Stimulated activated CD4-positive, alpha-beta T cell treated with anti-CD3 and anti-CD28 coated beads, Interleukin-2, amount 100 ng/mL, for 48 hours (primary cell): Measurements from ENCODE around the gene MRPL10.
A peak's percentile ranks its signal among the peaks of the same experiment; 100 is the strongest.
"Not testable (repeated sequence)": the region's sequence is repeated elsewhere in the genome, so short reads cannot be mapped to it uniquely, and the experiment has no call there.

Experiments used
- DNase-seq, 2 donors: peaks; one replicate each; pipeline ENCODE4 v3.0.0-alpha.2; 2020

Gene MRPL10

DNA sequence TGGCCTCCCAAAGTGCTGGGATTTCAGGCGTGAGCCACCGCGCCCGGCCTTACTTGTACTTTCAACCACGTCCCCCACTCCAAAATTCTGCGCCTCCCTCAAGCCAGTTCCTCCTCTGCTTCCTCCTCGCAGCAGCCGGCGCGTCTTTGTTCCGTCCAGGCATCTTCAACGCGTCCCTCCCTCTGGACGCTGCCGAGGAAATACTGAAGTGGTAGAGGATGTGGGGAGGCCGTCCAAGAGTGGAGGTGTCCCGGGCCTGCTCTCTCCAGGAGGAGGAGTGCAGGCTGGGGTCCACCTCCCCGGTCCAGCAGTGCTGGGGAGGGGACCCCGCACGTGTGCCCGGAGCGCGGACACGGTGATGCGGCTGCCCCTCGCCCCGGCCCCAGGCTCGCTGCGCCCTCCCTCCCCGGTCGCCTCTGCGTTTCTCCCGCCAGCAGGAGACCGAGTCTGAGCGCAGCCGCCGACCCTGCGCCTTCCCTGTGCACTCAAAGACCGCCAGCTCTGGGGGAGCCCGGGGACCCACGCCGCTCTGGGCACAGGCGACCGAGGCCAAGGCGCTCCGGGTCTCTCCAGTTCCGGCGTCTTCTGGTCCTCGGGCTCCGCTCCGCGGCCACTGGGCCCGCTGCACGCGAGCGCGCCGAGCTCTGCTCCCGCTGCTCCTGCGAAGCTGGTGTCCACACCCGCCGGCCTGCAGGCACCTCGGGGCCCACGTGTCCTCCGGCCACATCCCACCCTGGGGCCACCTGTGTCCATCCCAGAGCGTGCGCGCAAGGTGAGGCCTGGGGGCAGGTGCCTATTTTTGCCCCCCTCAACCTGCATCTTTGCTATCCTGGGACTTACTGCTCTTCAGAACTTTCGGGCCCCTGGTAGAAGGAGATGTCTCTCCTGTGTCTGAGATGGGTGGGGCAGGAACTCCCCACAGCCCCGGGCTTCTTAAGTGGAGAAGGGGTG, 41.5 kb downstream of the MRPL10 start:
- DNase-seq, result peak; percentile 54 to 60

DNA sequence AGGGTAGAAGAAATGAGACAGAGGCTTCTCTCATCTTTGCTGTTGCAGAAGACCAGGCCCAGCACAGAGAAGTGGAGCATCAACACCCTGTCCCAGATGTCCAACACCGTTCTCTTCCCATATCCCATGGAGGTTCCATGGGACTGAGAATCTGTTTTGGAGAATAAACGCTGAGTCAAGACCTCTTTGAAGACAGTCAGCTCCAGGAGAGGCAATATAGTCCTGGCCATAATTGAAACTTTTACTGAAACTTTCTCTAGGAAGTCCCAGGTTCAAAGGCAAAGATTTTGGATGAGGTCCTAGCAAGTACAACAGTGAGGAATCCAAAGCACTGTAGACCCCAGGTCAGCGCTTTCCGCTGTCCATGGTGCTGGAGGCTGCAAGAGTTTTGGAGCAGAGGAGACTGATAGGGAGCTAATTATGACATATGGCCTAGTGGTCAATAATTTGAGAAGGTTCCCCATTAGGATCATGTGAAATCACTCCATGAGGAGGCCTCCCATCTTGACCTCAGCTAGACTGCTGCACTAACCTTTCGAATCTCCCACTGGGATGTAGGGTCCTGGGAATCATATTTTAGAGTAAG, 45.7 kb downstream of the MRPL10 start:
- DNase-seq, result no peak

DNA sequence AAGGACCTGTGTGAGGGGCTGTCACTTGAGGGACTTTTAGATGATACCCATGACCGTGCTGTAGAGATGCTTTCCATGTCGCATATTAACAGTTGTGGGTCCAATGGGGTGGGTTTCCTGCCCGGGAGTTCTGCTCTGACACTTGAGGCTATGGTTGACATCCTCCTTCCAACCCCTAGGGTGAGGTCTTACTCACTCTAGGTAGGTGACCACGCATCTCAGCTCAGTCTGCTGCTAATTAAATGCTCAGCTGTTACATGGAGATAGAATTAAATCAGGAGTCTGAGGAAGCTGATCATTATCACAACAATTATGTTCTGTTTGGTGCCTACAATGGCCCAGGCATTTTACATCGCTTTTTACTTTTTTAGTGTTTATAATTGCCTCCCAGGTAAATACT, 49.9 kb downstream of the MRPL10 start:
- DNase-seq, result no peak

DNA sequence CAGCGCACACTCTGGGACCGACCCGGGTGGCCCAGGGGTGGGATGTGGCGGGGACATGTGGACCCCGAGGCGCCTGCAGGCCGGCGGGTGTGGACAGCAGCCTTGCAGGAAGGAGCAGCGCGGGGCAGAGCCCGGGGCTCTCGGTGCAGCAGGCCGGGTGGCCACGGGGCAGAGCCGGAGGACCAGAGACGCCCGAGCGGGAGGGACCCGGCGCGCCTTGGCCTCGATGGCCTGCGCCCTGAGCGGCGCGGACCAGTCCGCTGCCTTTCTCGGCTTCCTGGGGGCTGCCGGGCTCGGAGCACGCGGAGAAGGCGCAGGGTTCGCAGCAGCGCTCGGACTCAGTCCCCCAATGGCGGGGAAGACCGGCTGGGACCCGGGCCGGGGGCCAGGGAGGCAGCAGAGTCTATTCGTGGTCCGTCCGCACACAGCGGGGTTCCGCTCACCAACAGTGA, 53.1 kb downstream of the MRPL10 start:
- DNase-seq, result no peak

DNA sequence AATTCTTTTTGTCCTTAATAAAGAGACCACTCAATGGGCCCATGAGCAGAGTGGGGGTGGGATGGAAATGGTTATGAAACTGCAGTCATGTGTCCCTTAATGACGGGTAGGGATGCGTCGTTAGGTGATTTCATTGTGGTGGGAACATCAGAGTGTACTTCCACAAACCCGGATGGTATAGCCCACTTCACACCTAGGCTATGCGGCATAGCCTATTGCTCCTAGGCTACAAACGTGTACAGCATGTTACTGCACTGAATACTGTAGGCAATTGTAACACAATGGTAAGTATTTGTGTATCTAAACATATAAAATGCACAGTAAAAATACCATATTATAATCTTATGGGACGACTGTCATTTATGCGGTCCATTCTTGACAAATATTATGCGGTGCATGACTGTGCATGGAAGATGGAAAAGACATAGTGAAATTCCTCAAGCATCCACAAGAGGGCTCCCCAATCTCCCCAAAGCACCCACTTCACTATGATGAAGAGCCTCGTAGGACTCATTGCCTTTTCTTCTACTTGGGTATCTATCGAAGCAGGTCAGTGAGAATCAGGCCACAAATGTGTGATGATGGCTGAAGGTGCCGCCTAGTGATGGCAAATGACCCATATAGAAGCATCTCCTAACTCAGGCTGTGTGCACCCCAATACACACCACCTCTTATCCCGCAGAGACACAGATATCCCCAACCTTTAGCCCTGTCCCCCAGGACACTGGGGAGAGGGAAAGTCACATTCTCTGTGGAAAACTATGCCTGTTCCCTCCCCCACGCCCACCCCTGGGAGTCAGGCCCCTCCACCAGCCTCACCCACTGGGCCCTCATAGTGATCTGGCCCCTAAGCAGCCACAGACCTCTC, 54.8 kb downstream of the MRPL10 start:
- DNase-seq, result peak; percentile 25 to 29

DNA sequence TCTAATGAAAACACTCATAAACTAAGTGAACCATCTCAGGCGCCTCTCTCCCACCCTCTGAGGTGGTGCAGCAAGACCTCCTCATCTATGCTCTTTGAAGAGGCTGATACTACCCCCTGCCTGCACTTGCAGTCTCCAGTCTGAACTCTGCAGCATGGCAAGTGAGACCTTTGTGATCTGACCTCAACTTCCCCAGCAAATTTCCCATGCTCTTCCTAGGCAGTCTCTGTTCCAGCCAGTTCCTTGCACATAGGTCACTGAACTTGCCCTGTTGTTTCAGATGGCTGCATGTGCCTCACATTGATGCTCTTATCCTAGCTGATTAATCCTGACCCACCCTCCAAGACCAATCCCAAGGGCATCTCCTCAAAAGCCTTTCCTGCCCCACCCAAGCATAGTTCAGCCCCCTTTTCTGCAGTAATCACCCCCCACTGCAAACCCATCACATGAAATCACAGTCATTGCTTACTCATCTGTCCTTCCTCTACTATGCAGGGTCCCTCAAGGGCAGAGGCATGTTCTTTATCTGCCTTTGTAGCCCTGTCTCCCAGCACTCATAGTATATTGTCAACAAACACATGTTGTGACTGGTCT, 56.3 kb downstream of the MRPL10 start:
- DNase-seq, result no peak

DNA sequence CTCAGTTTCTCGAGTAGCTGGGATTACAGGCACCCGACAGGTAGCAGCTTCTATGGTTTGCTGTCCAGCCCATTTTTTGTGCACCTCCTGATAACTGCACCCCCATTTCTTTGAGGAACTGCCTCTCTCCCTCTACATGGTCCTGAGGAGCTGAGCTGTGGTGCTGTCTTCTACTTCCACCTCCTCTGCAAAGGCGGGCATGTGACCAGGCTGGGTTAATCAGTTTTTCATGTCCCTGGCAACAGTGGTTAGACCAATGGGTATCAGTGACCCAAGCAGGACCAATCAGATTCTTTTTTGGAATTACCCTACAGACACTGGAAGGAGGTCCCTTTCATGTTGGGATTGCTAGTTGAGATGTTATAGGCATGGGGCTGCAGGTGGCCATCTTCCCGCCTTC, 57.0 kb downstream of the MRPL10 start:
- DNase-seq, result no peak

DNA sequence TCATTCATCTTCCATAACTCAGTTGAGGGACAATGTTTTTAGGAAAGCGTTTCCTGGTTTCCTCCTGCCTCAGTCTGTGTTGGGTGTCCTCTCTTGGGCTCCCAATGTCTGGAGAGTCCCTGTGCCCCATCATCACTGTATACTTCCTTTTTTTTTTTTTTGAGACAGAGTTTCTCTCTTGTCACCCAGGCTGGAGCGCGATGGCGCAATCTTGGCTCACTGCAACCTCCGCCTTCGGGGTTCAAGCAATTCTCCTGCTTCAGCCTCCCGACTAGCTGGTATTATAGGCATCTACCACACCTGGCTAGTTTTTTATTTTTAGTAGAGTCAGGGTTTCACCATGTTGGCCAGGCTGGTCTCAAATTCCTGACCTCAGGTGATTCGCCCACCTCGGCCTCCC, 57.7 kb downstream of the MRPL10 start:
- not testable (repeated sequence) for DNase-seq
